Stomach (tissue), 4 donors: ENCODE results near the gene WWC2.

ENCODE experiments used
- CTCF ChIP-seq, 7 experiments: fragments of 450-650 bp in 4 of 7; fragments of 200-600 bp in 3 of 7; sonication (generic) in 3 of 7; IDR thresholded peaks; one replicate each; pipeline ENCODE4 v1.5.1; 2016 to 2019; ENCODE audit warnings: antibody characterized with exemption in 7 of 7, control low read depth in 2 of 7, mild to moderate bottlenecking in 1 of 7
- EP300 ChIP-seq: sonication (generic); formaldehyde crosslinking; IDR thresholded peaks from one replicate; pipeline ENCODE4 v1.6.1; 2017; ENCODE audit warnings: antibody characterized with exemption
- POLR2A ChIP-seq, 4 donors: fragments of 450-650 bp; IDR thresholded peaks; one replicate each; pipeline ENCODE4 v1.6.1; 2016; ENCODE audit warnings: antibody characterized with exemption in 4 of 4, control low read depth in 2 of 4, mild to moderate bottlenecking in 1 of 4, moderate library complexity in 1 of 4
- POLR2AphosphoS5 ChIP-seq, 3 donors: sonication (generic); formaldehyde crosslinking; IDR thresholded peaks; one replicate each; pipeline ENCODE4 v1.6.1; 2016; ENCODE audit warnings: antibody characterized with exemption in 3 of 3

GRCh38 chr4:183145773-183146172, 46.7 kb downstream of the WWC2 start:
- no peak for TF ChIP-seq EP300
- no peak for TF ChIP-seq CTCF (IDR thresholded peaks at IDR 0.05)
- TF ChIP-seq POLR2AphosphoS5 (IDR thresholded peaks at IDR 0.05) = no peak
- no peak for TF ChIP-seq POLR2A (IDR thresholded peaks at IDR 0.05)
